KG1 (cell line): ENCODE data around the gene GAGE10.
"Not testable (repeated sequence)": the region's sequence is repeated elsewhere in the genome, so short reads cannot be mapped to it uniquely, and the experiment has no call there.

Experiments used
- DNase-seq: peaks from one replicate; lab custom pipeline; 2025; lab: John Stamatoyannopoulos, UW

The GAGE10 gene

GRCh38 chrX:49276671-49277534 is 26.5 kb upstream of the GAGE10 start:
- no peak for DNase-seq

- no peak for DNase-seq
Observed at GRCh38 chrX:49277535-49277830, 26.0 kb upstream of the GAGE10 start.

GRCh38 chrX:49278081-49278480 is 25.4 kb upstream of the GAGE10 start:
- no peak for DNase-seq

GRCh38 chrX:49282647-49283011 is 20.8 kb upstream of the GAGE10 start:
- no peak for DNase-seq

GRCh38 chrX:49284212-49284611 is 19.2 kb upstream of the GAGE10 start:
- DNase-seq, result no peak

- DNase-seq, result no peak
Observed at GRCh38 chrX:49286136-49286535, 17.3 kb upstream of the GAGE10 start.

- no peak for DNase-seq
Observed at GRCh38 chrX:49286581-49286980, 16.9 kb upstream of the GAGE10 start.

GRCh38 chrX:49287665-49288064 is 15.8 kb upstream of the GAGE10 start:
- DNase-seq, result no peak

GRCh38 chrX:49290215-49290614 is 13.2 kb upstream of the GAGE10 start:
- no peak for DNase-seq

- DNase-seq, result no peak
Observed at GRCh38 chrX:49291615-49292337, 11.7 kb upstream of the GAGE10 start.

- DNase-seq, result no peak
Observed at GRCh38 chrX:49292400-49293362, 10.8 kb upstream of the GAGE10 start.

- not testable (repeated sequence) for DNase-seq
Observed at GRCh38 chrX:49299293-49299692, 4.2 kb upstream of the GAGE10 start.

- no peak for DNase-seq
Observed at GRCh38 chrX:49300703-49301102, 2.7 kb upstream of the GAGE10 start.

- DNase-seq, result not testable (repeated sequence)
Observed at GRCh38 chrX:49307775-49308174, 4.3 kb downstream of the GAGE10 start.

- no peak for DNase-seq
Observed at GRCh38 chrX:49308604-49309269, 5.3 kb downstream of the GAGE10 start.

GRCh38 chrX:49309401-49309981 is 6.0 kb downstream of the GAGE10 start:
- DNase-seq, result no peak

GRCh38 chrX:49310371-49310770 is 6.9 kb downstream of the GAGE10 start:
- DNase-seq, result no peak

- DNase-seq, result no peak
Observed at GRCh38 chrX:49312176-49312575, 8.7 kb downstream of the GAGE10 start.

- DNase-seq, result no peak
Observed at GRCh38 chrX:49316085-49316484, 12.6 kb downstream of the GAGE10 start.

- DNase-seq, result not testable (repeated sequence)
Observed at GRCh38 chrX:49321737-49322136, 18.3 kb downstream of the GAGE10 start, which contains the start of gene GAGE12J. TSS of gene GAGE12J (plus strand) at chrX:49322037. CDS start at chrX:49323194, 1,157 bp downstream.

- DNase-seq, result not testable (repeated sequence)
Observed at GRCh38 chrX:49322266-49322665, 18.8 kb downstream of the GAGE10 start.
